Erythroblast (primary cell): ENCODE results near the gene SLIT1.

Experiments used
- DNase-seq, 2 experiments: peaks; one replicate each; lab custom pipeline; 2025; lab: John Stamatoyannopoulos, UW
- GATA1 ChIP-seq: IDR thresholded peaks from 2 replicates; pipeline ENCODE4 v1.6.1; 2011; ENCODE audit warnings: low read depth, mild to moderate bottlenecking, control low read depth, low read length, moderate library complexity
- POLR2A ChIP-seq: IDR thresholded peaks from 2 replicates; pipeline ENCODE4 v1.6.1; 2011; ENCODE audit warnings: mild to moderate bottlenecking, low read length

The SLIT1 gene

DNA sequence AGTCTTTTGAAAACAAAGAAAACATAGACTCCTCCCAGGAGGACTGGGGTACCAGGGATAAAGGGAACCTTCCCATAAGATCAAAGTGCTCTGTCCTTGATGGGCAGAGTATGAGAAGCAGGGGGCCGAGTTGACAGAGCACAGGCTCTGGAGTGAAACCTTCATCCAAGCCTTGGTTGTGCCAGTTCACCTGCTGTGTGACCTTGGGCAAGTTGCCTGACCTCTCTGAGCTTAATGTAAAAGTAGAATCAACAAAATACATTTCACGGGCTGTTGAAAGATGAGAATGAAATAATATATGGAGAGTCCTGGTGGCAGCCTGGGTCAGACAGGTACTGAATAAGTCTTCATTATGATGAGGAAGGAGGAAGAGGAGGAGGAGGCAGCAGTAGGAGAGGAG lies 69.9 kb downstream of the SLIT1 start:
- no peak for DNase-seq
- TF ChIP-seq POLR2A = no peak
- no peak for TF ChIP-seq GATA1

DNA sequence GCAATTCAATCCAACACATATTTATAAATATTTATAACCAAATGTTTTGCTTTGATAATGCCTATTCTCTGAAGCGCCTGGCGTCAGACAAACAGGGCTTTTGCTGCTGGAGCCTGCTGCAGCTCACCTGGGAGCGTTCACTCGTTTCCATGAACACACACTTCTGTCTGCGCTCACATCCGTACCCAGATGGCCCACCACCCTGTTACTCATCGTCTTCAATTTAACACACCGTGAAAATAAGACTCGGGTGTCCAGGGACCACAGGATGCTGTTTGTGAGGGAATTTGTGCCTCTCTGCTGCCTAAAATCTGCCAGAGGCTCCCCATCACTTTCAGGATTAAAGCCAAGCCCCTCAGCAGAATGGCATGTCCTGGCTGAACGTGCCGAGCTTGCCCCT lies 74.1 kb downstream of the SLIT1 start:
- DNase-seq = no peak
- TF ChIP-seq POLR2A (no peak), GATA1 (no peak)

DNA sequence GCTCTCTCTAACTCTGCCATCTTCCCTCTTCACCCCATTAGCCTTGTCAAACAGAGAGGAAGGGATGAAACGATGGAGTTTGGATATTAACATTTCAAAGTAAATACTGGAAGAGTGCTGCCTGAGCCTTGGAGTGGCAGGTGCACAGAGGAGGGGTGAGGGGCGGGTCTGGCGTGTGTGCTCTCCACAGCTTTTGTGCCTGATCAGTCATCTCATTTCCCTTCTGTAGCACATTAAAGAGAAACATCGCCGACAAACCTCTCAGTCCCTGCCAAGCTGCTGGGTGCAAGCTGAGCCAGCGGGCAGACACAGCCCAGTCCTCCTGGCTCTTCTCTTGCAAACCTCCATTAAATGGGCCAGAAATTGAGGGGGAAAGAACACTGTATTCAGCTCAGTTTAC lies 76.2 kb downstream of the SLIT1 start:
- no peak for TF ChIP-seq GATA1
- TF ChIP-seq POLR2A = no peak
- no peak for DNase-seq

DNA sequence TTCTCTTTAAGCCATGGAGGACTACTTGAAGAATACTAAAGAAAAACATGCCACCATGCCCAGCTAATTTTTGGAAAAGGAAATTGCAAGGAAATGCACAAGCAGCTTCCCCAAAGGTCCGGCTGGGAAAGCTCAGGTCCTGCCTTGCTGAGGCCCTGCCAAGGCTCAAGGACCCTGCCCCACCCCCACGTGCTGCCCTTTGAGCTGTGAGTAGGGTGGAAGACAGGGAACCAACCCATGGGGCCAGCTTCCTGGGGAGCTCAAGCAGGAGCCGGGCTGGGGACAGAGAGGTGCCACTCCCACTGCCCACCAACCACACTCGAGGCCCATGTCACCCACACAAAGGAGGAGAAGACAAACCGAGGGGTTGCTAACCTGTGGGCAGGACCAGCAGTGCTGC lies 78.2 kb downstream of the SLIT1 start:
- DNase-seq = no peak
- TF ChIP-seq POLR2A (no peak), GATA1 (no peak)

DNA sequence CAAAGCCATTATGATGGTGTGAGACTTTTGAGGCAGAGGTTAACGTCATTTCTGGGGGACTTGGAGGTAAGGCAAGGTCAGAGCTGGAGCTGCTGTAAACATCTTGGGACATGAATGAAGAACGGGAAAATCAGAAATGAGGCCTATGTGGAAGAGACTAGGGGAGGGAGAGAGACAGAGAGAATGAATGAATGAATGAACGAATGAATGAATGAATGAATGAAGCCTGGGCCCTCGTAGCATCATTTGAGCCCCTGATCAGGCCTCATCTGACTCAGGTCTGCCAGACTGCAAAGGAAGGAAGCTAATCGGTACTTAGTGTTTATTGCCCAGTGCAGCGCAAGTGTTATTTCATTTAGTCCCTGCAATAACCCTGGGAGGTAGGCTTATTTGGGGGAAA lies 79.6 kb downstream of the SLIT1 start:
- no peak for TF ChIP-seq GATA1
- TF ChIP-seq POLR2A = no peak
- DNase-seq = no peak

DNA sequence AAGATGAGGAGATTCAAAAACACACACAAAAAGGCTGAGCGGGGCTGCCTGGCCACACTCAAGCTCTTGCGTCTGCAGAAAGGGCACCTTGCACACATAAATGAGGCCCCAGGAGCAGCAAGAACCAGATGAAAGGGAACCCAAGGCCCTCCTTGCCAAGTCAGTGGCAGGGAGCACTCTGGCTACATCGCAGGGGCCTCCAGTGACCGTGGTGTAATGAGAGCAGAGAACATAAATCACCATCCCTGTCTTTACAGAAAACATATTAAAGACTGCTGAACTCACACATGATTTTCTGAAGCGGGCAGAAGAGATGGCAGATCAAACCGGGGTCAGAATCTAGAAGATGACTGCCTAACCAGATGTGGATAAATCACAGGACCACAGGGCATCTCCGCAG lies 80.5 kb downstream of the SLIT1 start:
- DNase-seq = no peak
- no peak for TF ChIP-seq GATA1
- no peak for TF ChIP-seq POLR2A

DNA sequence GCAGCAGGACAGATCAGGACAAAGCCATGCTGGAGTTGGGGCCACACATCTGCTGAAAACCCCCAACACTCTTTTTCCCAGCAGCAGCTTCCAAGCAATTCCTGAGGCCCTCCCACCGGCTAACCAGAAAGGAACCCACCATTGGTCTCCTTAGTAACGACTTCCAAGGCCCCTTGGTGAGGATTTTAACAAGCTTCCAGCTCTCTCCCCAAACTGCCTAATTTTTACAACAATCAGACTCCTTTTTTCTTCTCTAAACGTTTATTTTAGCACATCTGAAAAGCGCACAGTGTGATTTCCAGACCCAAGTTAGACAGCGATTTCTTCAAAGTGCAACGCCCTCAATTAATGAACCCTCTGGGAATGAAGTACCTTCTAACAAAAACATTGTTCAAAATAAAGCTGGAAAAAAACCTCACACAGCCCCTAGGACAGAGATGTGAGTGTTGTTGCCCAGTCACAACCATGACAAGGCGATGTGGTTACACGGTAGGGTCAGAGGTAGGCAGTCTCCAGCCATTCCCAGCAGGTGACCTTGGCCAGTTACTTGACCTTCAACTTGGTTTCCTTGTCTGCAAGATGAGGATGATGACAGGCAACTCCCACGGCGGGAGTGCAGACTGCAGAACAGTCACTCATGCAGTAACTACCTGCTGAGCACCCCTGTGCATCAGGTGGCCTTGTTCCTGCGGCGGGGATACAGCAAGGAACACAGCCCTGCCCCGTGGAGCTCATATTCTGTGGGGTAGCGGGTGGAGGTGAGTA lies 82.3 kb downstream of the SLIT1 start:
- DNase-seq = no peak

DNA sequence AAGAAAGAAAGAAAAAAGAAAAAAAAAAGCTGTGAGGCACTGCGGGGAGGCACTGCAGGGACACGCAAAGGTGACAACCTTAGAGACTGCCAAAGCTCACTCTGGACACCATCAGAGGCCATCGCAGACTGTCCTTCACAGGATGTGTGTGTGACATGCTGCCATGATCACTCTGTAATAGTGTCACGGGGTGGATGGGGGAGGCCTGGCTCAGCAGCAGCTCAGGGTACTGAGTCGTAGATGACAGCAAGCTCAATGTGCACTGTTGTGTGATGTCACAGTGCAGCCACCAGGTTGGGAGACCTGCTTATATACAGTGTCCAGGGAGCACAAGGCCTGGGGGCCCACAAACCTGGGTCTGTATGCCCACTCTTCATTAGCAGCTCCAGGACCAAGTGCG lies 83.3 kb downstream of the SLIT1 start:
- no peak for DNase-seq
- no peak for TF ChIP-seq POLR2A
- no peak for TF ChIP-seq GATA1

More for the DNA sequence above, 82.3 kb downstream of the SLIT1 start:
- TF ChIP-seq GATA1 (no peak), POLR2A (no peak)

DNA sequence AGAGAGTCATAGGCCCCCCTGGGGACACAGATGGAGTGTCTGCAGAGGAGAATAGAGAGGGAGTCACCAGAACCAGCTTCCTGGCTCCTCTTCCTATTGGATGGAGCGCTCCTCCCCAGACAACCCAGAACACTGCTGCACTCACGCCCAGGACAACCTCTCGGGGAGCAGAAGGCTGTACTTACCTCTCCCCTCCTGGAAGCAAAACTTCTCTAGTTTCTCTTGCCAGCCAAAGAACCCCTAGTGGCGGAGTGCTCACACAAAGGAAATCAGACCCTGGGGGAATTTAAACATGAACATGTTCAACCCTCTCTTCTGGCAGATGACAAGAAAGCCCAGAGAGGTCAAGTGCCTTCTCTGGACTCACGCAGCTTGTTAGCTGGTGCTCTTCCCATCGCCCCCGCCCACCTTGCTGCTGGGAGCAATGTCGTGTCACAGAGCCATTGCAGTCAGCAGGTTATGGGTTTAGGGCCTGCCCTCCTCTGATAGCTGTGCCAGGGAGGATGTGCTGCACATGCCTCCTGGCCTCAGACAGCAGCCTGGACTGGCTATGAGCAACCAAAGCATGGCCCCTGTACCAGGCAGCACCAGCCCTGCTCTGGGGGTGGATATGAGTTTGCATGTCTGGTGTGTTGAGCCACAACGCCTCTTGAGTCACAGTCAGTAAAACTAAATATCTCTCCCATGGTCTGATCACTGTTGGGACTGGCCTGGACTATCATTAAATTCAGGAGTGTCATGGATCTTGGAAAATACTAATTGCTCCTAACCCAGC lies 84.4 kb downstream of the SLIT1 start:
- DNase-seq = no peak
- TF ChIP-seq POLR2A (no peak), GATA1 (no peak)

DNA sequence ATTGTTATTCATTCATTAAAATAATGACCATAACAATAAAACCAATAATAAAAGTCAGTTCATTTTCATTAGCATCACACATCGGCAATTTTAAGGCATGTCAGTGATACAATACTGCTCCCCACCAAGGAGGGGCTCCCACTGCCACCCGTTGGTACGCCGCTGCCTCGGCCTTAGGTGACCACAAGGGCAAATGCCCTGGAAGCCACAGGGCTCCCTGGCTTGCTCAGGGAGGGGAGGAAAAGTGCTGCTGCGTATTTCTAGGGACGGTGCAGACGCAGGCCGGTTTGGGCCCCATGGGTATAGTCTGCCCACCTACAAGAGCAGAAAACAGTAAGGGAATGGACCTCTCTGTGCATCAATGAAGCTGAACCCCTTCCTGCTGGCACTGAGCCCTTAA lies 85.1 kb downstream of the SLIT1 start:
- DNase-seq = no peak
- TF ChIP-seq GATA1 (no peak), POLR2A (no peak)

DNA sequence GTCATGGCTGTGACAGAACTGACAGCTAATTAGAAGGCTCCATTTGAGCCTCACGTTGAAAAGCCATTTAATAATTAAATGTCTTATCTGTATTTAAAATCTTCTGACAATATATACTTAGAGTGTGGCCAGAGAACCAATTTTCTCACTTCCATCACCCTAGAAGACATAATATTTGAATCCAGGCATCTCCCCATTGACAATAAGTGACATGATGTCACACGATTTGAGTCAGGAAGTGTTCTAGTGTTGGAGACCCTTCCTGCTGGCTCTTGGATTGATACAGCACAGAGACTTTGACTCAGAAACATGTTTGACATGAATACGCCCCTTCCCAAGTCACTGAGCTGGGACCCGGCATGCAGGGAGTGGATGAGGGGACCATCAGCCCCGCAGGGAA lies 85.9 kb downstream of the SLIT1 start:
- no peak for TF ChIP-seq GATA1
- no peak for TF ChIP-seq POLR2A
- DNase-seq = no peak

DNA sequence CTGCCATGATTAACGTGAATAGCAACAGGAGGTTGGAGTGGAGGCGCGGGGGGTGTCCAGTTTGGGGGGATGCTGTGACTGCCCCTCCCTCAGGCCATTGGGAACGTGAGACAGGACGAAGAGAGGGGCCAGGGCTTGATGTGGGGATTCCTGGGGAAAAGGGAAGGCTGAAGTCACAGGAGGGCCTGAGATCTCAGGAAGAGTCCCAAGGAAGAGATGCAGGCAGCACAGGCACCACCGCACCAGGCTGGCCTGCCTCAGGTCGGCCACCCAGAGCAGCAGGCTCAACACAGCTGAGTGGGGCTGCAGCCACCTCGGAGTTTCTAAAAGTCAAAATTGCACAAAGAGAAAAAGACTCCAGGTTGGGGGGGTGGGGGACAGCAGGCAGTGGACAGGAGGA lies 86.7 kb downstream of the SLIT1 start:
- DNase-seq = no peak
- no peak for TF ChIP-seq POLR2A
- no peak for TF ChIP-seq GATA1

DNA sequence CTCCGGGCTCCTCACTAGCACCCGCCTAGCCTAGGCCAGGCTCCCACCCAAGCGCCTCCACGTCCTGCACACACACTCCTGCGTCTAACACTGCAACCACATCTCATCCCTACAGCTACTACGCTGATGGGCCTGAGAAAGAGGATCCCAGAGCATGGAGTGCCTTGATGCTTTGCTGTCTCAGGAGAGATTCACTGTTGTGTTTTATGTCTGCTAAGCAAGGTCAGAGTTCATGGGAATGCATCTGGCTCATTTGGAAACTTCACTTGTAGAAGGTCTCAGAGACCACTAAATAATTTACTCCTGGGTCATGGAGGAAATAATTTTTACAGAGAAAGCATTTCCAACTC lies 88.7 kb downstream of the SLIT1 start:
- DNase-seq = no peak
- no peak for TF ChIP-seq GATA1
- no peak for TF ChIP-seq POLR2A

DNA sequence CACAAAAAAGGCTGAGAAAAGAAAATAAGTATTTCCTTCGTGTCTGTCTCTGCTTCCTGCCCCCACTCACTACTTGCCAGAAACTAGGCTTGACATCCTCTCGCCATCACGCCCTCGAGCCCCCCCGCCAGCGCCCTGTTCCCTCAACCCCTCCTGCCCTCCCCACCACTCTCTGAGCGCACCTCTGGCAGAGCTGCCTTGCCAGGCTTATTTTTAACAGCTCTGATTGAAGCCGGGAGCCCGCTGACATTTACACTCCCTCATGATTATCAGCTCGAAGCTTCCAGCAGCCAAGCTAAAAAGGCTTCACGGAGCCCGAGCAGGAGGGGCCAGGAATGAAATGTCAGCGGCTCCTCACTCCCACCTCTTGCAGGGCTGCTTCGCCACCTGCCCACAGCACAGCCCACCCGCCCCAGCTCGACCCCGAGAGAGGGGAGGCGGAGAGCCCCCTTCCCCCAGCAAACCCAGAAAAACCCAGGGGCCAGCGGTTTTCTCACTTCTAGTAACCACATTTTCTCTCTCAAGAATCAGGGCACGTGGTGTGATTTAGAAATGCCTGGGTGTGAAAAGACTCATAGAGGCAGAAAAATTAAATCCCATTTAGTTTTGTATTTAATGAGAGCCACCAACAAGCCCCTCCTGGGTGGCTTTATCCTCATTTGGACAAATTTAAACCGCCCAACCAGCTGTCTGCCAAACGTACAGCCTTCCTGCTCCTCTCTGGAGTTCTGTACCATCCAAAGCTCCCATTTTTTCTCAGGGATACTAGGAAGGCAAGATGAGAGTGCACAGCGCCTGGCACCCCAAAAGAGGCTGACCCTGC lies 89.3 kb downstream of the SLIT1 start:
- TF ChIP-seq POLR2A = no peak
- no peak for TF ChIP-seq GATA1
- no peak for DNase-seq
